ENCODE results near the gene FGF9.

FGF9 gene

DNA sequence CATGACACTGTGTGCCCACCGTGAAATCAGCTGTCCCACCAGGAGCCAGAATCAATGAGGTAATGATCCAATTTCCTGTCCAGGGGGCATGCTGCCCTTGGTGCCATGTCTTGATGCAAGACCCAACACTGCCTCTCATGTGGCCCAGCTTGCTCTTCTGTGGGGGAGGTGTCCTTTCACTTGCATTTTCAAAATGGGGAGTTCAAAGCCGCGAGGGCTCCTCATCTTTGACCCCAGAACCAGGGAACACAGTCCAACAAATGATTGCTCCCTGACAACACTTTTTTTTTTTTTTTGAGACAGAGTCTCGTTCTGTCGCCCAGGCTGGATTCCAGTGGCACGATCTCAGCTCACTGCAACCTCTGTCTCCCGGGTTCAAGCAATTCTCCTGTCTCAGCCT lies 64.1 kb downstream of the FGF9 start:
- TF ChIP-seq, protein P1, sequence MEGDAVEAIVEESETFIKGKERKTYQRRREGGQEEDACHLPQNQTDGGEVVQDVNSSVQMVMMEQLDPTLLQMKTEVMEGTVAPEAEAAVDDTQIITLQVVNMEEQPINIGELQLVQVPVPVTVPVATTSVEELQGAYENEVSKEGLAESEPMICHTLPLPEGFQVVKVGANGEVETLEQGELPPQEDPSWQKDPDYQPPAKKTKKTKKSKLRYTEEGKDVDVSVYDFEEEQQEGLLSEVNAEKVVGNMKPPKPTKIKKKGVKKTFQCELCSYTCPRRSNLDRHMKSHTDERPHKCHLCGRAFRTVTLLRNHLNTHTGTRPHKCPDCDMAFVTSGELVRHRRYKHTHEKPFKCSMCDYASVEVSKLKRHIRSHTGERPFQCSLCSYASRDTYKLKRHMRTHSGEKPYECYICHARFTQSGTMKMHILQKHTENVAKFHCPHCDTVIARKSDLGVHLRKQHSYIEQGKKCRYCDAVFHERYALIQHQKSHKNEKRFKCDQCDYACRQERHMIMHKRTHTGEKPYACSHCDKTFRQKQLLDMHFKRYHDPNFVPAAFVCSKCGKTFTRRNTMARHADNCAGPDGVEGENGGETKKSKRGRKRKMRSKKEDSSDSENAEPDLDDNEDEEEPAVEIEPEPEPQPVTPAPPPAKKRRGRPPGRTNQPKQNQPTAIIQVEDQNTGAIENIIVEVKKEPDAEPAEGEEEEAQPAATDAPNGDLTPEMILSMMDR (IDR thresholded peaks at IDR 0.05; ENCODE audit: low read depth, low read length), result no peak

DNA sequence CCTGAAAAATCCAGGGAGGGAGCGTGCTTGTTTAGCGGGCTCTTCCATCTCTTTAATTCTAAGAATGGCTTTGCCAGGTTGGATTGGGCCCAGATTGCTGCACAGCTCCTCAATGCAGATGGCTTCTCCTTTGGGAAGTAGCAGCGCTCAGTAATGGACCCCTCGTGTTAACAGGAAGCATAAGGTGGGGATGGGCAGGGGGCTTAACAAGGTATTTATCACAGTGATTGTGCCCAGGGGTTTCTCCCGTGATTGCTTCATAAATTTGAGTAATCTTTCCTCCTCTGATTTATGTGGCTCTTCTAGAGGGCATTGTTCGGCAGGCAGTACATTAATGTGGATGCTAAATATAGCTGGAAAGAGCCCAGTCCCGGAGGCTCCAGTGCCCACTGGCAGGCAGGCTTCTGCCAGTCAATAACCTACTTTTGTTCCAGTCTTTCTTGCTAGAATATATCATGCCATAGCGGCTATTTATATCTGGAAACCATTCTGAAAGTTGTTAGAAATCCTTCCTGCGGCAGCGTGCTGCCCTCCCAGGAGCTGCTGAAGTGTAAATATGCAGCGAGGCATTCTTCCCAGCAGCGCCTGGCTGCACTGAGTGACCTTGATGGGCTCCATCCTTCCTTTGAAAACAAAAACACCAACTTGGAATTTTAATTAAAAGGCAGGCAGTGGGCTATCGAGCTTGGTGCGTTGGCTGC lies 65.0 kb downstream of the FGF9 start:
- DNase-seq (ENCODE audit: extremely low read depth, low read depth), result no peak
- TF ChIP-seq, protein P1 (IDR thresholded peaks at IDR 0.05; ENCODE audit: low read depth, low read length), result no peak

More for the DNA sequence above, 64.1 kb downstream of the FGF9 start:
- no peak for DNase-seq (ENCODE audit: extremely low read depth, low read depth)

- TF ChIP-seq, protein P1 (IDR thresholded peaks at IDR 0.05; ENCODE audit: low read depth, low read length), result no peak
- DNase-seq (ENCODE audit: extremely low read depth, low read depth), result no peak
These were observed 66.1 kb downstream of the FGF9 start for GRCh38 chr13:21736926-21737325.

GRCh38 chr13:21738630-21739029 lies 67.8 kb downstream of the FGF9 start:
- no peak for DNase-seq (ENCODE audit: extremely low read depth, low read depth)
- TF ChIP-seq, protein P1 (IDR thresholded peaks at IDR 0.05; ENCODE audit: low read depth, low read length), result no peak

DNA sequence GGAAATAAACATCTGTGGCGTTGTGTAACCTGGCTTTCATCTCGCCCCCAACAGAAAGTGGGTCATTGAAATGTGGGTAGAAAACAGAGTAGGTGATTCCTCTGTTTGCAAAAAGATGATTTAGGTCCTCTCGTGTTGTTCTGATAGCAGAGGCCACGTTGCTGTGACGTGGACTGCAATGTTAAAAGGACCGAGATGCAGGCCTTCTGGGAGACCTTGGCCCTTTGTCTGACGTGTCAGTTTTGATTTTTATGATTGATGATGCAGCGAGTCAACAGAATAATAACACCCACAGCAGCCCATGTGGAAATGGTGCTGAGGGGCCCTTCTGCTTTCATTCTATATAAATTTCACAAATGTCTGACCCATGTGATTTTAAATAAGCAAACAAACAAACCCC lies 68.9 kb downstream of the FGF9 start:
- no peak for DNase-seq (ENCODE audit: extremely low read depth, low read depth)
- TF ChIP-seq, protein P1 (IDR thresholded peaks at IDR 0.05; ENCODE audit: low read depth, low read length), result no peak

- TF ChIP-seq, protein P1 (IDR thresholded peaks at IDR 0.05; ENCODE audit: low read depth, low read length), result no peak
- DNase-seq (ENCODE audit: extremely low read depth, low read depth), result no peak
These were observed 70.6 kb downstream of the FGF9 start for GRCh38 chr13:21741396-21741979.

DNA sequence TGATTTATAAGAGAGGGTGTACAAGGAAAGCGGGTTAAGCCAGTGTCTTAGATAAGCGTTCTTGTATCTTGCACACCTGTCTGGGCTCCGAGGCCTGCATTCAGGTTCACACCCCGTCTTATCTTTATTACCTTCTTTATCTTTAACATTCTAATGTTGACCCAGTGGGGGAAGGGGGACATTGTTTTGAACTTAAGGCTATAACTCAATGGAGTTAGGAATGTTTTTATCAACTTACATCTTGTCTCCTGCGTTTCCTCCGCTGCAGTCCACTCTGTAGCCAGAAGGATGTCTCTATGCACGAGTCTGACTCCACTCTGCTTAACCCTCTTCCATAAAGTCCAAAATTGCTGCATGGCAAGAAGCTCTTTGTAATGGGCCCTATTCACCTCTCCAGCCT lies 71.2 kb downstream of the FGF9 start:
- DNase-seq (ENCODE audit: extremely low read depth, low read depth), result no peak
- TF ChIP-seq, protein P1 (IDR thresholded peaks at IDR 0.05; ENCODE audit: low read depth, low read length), result no peak
